NCI-H2029 (cell line): ENCODE results near the gene BOLL.
"Not testable (repeated sequence)": the region's sequence is repeated elsewhere in the genome, so short reads cannot be mapped to it uniquely, and the experiment has no call there.

Experiments
- DNase-seq: peaks from one replicate; lab custom pipeline; 2025; lab: John Stamatoyannopoulos, UW

The BOLL gene

DNA sequence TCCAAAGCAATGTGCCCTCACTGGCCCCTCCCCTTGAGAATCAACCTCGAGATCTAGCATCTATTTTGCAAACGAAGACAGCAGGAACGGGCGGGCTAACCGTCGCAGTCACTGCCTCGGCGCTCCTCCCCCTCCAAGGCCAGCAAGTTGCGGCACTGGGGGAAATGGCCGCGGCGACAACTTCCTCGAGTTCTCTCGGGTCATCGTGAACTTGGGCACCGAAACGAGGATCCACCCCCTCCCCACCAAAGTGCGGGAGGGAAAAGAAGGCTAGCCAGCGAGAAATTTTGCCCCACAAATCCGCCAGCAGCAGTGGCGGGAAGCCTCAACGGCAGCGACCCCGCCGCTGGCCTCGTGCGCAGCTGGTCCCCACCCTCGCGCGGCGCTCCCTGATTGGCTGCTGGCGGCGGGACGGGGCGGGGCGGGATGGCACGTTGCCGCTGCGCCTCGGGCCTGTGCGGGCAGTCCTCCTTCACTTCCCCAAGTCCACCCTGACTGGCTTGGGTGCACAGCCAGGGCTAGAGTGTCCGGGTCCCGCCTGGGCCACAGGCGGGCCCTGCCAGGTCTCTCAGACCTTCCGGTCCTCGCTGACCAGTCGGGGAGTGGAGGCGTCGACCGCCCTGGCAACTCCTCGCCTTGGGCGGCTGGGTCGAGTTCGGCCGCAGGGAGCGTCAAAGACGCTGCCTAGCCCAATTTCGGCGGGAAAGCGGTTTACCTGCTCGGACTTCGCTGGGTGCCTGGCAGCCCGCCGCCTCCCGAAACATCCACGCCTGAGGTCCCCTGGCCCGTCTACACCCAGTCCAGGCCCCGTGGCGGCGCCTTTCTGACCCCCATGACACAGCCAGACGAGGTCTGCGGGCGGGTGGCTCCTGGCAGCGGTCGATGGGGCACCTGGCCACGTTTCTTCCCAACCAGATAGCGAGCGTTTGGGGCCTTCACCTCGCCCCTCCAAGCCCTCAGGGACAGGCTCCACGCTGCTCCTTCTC, at the start of gene BOLL:
BOLL (minus strand) TSS at position 364 of the 986 bp plus-strand sequence. CDS start 3,469 bp downstream, outside the sequence.
- no peak for DNase-seq

- DNase-seq: not testable (repeated sequence)
Measured at GRCh38 chr2:197834771-197835170, 49.7 kb upstream of the BOLL start.

GRCh38 chr2:197828464-197829135, 43.5 kb upstream of the BOLL start:
- DNase-seq: no peak

- DNase-seq: no peak
Measured at GRCh38 chr2:197827618-197828017, 42.5 kb upstream of the BOLL start.

- no peak for DNase-seq
Measured at GRCh38 chr2:197822333-197822732, 37.2 kb upstream of the BOLL start.

DNA sequence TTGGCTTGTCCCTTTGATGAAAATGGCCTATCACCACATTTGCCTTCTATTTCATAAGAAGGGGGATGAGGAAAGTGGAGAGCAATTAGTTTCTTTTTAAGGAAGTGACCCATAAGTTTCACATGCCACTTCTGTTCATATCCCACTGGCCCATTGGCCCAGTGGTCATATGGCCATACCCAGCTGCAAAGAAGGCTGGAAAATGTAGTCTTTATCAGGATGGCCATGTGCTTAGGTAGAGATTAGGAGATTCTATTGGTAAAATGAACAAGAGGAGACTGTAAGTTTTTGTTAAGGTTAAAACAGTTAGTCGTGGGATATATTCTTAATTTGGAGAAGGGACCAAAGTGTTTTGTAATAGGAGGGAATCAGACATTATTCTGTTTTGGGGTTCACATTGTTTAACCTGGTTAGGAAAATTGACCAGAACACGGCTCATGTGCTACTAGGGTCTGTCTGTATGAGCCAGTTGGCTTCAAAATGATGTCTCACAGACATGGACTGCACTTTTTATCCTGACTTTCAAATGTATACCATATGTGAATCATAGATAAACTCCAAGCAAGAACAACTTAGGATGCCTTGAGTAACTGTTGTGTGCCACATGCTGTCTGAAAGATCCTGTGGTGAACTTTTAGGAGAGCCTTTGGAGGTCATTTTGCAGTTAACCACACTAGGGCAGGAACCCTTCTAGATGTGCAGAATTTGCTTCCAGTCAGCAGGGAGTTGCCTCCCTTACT, 36.6 kb upstream of the BOLL start:
- DNase-seq: no peak

DNA sequence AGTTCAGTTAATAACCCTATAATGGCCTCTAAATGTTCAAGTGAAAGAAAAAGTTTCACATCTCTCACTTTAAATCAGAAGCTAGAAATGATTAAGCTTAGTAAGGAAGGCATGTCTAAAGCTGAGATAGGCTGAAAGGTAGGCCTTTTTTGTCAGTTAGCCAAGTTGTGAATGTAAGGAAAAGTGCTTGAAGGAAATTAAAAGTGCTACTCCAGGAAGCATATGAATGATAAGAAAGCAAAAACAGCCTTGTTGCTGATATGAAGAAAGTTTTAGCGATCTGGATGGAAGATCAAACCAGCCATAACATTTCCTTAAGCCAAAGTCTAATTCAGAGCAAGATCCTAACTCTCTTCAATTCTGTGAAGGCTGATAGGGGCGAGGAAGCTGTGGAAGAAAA, 29.4 kb upstream of the BOLL start:
- DNase-seq: no peak

DNA sequence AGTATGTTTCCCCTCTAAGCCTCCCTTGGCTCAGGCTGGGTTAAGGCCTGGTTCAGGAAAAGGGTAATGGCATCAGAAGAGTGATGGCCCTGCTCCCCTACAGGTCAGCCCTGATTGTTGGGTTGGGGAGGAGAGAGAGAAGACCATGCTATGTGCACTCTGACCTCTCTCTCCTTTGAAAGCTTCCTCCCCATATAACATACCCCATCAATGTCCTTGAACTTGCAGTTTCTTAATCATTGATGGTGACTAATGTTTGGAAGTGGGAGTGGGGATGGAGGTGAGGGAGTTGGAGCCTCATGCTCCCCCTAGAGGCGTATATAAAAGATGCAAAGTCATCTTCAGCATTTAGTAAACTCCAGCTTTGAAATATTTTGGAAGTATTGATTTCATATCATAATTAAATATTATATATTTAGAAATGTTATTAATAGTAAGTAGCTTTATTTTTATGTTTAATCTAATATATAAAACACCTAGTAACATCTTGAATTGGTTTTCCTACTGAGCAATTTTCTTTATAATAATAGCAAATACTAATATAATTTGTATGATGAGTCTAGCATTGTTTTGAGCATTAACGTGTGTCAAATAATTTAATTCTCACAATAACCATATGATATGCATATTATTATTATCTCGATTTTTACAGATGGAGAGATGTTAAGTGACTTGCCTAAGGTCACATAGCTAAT, 28.1 kb upstream of the BOLL start:
- DNase-seq: no peak

DNA sequence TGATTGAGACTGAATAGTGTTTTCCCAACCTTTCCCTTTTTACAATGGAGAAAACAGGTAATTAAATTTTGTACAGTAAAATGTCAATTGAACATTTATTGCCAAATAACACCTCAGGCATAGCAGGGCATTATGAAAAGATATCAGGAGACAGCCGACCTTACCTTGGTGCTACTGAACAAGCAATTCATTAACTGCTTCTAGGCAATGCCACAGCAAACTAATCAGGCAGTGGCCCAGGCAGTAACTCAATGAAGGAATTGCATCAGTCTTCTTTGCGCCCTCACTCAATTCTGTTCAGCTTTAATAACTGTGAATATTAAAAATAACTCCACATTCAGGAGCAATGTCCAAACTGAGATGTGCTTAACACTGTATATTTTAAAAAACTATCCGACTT, 25.4 kb upstream of the BOLL start:
- no peak for DNase-seq

GRCh38 chr2:197810016-197810415, 24.9 kb upstream of the BOLL start:
- DNase-seq: no peak

GRCh38 chr2:197809064-197809463, 23.9 kb upstream of the BOLL start:
- no peak for DNase-seq

DNA sequence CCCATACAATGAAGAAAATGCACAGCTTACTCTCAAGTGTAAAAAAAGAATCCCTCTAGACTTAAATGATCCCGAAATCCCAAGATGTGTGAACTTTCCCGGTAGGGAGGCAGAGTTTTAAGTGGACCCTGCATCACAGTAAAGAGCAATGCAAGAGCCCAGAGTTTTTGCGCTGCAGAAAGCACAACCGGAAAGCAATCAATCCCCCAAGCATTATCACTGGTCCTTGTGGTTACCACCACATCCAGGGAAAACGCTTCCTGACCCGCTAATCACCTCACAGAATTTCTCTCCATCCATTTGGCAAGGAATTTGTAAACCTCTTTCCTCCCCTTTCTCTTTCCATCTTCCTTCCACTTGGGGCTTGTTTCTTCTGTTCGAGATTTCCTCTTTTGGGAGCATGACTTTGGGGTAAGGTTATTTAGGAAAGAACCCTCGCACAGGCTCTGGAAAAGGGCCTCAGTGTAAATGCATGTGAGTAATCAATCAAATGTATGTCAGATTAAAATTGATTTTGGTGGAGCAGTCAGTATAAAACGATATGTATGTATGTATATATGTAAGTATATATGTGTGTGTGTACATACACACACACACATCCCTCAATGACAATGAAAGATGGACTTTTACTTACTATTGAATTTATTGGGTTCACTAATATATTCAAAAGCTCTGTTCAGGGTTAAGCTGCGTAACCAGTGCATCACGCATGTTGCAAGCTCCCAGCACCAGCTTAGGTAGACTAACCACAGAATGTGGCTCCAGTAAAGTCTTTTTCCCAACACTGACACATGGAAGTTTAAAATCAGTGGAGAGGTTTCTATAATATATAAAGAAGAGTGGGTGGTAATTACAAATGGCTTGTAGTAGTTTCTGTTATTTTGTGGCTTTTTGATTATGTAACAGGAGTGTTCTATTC, 20.9 kb upstream of the BOLL start:
- DNase-seq: no peak

DNA sequence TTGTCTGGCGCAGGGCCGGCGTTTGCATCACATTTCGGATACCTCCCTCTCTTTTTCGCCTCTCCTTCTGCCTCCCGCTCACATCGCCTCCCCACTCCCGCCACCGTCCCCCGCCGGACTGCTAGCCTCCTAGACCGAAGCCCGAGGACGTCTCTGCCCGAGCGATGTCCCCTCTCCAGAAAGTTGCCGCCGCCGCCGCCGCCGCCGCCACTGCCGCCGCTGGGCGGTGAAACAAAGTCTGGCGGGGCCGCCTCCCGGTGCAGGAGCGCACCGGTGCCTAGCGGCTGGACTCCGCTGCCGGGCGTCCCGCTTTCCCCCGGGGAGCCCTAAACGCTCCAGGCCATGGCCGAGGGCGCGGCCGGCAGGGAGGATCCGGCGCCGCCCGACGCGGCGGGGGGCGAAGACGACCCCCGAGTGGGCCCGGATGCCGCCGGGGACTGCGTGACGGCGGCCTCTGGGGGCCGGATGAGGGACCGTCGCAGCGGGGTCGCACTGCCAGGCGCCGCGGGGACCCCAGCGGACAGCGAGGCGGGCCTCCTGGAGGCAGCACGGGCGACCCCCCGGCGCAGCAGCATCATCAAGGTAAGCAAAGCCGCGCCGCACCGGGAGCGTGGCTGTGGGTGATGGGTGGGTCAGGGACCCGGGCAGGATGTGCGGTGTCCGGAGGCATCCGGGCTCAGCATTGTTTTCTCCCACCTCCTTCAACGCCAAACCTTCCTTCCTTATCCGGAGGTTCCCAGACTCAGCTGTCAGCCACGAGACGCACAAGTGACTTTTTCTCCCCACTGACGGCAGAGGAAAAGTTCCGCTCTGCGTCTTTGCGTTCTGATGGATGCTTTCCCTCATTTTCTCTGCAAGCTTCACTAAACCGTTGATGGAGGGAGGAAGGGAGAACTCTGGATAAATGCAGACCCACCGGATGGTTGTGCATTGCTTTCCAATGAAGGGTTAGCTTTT, 19.9 kb upstream of the BOLL start:
- no peak for DNase-seq

- peak; percentile 81 for DNase-seq
Measured at GRCh38 chr2:197804049-197804757, 19.1 kb upstream of the BOLL start, which contains the start of gene PLCL1. Gene PLCL1, plus strand, starts transcription at chr2:197804593.

GRCh38 chr2:197803033-197803444, 17.9 kb upstream of the BOLL start:
- no peak for DNase-seq

- DNase-seq: no peak
Measured at GRCh38 chr2:197801033-197801432, 15.9 kb upstream of the BOLL start.

DNA sequence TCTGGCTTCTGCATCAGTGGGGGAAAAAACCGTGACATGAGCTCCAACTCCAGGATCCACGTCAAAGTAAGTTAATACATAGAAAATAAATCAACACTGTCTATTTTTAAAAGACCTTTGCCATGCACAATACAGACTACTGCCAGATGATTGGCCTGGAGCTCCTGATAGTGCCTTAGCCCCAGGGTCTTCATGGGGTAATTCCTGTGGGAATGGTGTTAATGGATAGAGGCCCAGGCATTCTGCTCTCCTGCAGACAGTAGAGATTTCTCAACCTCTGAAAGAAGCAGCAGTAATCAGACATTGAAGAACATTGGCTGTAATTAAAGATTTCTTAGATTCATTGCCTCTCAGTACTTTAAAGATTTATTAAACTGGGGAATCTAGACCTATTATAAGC, 15.0 kb upstream of the BOLL start:
- no peak for DNase-seq

DNA sequence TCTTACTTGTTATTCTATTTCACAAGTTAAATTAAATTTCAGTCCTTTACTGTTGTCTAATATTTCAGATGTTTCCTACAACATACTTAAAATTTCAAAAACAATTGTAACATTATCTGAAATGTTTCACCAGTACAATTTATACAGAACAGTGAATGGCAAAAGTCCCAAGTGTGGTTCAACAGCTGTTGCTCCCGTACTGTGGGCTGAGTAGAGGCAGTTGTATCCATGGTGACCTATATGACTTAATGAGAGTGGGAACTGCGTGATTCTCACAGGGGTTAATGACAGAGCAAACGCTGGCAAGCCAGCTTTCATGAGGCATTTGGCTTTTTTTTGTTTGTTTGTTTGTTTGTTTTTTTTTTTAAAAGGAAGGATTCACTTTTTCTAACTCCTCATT, 13.9 kb upstream of the BOLL start:
- DNase-seq: no peak

- DNase-seq: no peak
Measured at GRCh38 chr2:197798187-197798586, 13.1 kb upstream of the BOLL start.
